HG02938 (cell line): ENCODE results near the gene DPYSL3.

ENCODE experiments used
- ATAC-seq: cut with Tn5 transposase; IDR thresholded peaks from one replicate; pipeline ENCODE4 v1.9.1; 2021; ENCODE audit warnings: mild to moderate bottlenecking, moderate library complexity; ENCODE audit not compliant: unreplicated experiment

DPYSL3 gene

GRCh38 chr5:147515269-147515668 lies 5.4 kb upstream of the DPYSL3 start:
- no peak for ATAC-seq

DNA sequence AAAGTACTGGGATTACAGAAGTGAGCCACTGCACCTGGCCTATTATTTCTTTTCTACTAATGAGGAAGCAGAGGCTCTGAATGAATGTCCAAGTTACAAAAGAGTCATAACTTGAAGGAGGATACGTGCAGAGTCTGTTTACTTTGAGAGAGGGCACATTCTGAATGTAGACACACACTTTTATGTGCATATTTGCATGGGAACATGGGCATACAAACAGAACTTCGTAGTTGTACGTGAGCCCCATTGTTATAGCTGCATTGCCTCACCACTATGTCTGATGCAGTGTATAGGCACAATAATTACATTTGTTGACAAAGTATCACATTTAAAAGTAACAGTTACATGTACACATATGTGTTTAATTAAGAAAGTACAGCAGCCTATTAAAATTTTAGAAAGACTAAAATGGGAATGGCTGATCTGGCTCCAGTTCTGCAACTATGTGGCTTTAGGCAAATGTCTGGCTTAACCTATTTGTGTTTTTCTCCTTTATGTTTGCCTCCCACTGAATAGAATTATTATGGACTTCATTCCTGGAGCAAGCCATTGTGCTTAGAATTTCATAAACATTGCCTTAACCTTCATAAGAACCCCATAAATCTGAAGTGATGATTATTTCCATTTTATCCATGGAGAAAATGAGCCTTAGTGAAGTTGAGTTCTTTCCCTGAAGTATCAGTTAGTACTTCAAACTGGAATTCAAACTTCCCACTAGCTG lies 3.0 kb upstream of the DPYSL3 start:
- ATAC-seq: no peak

DNA sequence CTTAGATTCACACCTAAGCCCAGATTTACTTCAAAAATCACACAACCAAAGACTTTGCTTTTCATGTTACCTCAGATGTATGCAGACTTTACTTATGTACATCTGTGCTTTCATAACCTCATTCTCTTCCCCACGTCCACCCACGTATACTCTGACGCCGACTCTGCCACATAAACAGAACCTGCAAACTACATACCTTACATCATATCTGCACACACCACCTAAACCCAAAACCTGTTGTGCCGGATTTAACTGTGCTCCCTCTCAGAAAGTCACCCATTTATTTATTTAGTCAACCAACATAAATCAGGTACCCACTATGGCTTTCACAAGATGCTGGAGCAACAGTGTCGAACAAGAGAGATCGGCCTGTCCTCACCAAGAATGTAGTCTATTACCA lies 1.0 kb upstream of the DPYSL3 start:
- no peak for ATAC-seq

- no peak for ATAC-seq
Measured at GRCh38 chr5:147509041-147509709, 693 bp downstream of the DPYSL3 start.

DNA sequence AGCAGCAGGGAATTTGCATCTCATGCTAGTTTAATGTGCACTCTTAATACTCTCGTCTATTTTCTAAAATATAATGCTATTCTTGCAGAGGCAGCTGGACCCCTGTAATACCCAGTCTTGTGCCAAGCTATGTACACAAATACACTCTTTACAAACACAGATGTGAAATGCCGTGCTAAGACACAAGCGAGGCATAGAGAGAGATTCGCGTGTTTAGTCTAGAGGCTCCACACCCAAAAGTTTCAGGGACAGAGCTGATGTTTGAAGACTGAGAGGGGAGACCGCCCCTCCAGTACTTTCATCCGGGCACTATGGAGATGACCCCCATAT lies 1.2 kb downstream of the DPYSL3 start:
- no peak for ATAC-seq

DNA sequence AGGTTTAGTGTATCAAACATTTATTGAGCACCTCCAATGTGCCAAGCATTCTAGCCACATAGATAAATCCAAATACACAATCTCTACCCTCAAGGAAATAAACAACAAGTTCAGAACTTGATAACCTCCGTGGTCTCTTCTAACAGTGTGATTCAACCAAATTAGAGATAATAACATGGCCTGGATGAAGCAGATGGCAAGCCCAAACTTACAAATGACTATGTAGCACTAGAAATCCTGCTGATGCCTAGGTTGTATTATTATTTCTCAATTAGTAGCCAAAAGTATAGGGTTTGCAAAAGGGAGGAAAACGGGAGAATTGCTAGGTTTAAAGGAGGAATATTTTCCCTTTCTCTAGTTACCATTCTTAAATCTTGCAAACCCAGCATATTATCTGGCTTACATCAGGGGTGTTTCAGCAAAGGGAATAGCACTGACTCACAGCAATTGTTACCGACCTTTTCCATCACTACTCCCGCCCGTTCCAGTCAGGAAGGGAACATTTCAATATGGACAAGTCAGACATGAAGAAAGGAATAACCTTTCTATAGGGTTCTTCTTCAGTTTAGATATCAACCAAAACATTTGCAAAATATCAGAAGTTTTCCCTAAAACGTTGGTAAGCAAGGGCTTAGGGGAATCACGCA lies 2.3 kb downstream of the DPYSL3 start:
- ATAC-seq: no peak

- no peak for ATAC-seq
Measured at GRCh38 chr5:147504535-147504934, 5.3 kb downstream of the DPYSL3 start.

- ATAC-seq: no peak
Measured at GRCh38 chr5:147504011-147504410, 5.9 kb downstream of the DPYSL3 start.

- no peak for ATAC-seq
Measured at GRCh38 chr5:147490989-147491388, 18.9 kb downstream of the DPYSL3 start.

GRCh38 chr5:147487031-147487750 lies 22.7 kb downstream of the DPYSL3 start:
- ATAC-seq: no peak

- ATAC-seq: no peak
Measured at GRCh38 chr5:147485814-147486213, 24.1 kb downstream of the DPYSL3 start.

GRCh38 chr5:147485046-147485445 lies 24.8 kb downstream of the DPYSL3 start:
- ATAC-seq: no peak

GRCh38 chr5:147484708-147485020 lies 25.2 kb downstream of the DPYSL3 start:
- ATAC-seq: no peak

- no peak for ATAC-seq
Measured at GRCh38 chr5:147483961-147484707, 25.7 kb downstream of the DPYSL3 start.

GRCh38 chr5:147483188-147483790 lies 26.6 kb downstream of the DPYSL3 start:
- ATAC-seq: no peak

DNA sequence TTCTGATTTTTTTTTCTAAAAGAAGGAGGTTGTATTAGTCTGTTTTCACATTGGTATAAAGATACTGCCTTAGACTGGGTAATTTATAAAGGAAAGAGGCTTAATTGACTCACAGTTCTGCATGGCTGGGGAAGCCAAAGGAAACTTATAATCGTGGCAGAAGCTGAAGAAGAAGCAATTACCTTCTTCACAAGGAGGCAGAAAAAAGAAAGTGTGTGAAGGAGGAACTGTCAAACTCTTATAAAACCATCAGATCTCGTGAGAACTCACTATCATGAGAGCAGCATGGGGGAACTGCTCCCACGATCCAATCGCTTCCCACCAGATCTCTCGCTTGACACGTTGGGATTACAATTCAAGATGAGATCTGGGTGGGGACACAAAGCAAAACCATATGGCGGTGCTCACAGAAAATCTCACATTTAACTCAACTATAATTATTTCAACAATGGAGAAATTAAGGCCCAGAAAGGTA lies 27.1 kb downstream of the DPYSL3 start:
- ATAC-seq: no peak

DNA sequence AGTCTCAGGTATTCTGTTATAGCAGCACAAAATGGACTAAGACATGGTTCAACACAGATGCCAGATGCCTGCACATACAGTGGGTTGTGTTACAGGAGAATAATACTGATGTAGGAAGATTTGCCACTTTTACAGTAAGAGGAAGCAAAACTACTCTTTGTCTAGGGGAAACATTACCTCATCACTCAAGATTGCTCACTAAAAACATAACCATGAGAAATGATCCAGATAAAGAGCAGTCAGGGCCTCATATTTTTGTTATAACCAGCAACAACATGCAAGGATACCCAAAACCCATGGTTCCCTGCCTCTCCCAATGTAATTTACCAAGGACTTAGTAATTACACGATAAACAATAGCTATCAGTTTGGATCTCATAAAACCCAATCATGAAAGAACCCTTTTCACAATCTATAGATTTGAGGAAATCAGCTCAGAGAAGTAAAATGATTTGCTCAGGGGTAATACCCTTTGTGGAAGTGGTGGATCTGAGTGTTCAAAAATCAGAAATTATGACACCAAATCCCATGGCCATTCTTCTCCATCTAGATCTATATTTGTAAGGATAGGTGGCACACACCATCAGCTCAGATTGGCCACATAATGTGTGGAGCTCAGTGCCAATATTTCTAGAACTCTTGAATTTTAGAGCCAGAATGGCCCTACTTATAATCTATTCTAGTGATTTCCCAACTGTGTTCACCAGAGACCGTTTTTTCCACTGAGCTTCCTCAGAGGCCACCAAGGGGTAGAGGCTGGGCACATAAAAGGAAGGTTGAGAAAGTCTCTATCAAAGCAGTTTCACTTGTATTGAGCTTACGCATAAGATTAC lies 27.8 kb downstream of the DPYSL3 start:
- peak; percentile 58 for ATAC-seq

- no peak for ATAC-seq
Measured at GRCh38 chr5:147481376-147481775, 28.5 kb downstream of the DPYSL3 start.

GRCh38 chr5:147479949-147480348 lies 29.9 kb downstream of the DPYSL3 start:
- no peak for ATAC-seq

DNA sequence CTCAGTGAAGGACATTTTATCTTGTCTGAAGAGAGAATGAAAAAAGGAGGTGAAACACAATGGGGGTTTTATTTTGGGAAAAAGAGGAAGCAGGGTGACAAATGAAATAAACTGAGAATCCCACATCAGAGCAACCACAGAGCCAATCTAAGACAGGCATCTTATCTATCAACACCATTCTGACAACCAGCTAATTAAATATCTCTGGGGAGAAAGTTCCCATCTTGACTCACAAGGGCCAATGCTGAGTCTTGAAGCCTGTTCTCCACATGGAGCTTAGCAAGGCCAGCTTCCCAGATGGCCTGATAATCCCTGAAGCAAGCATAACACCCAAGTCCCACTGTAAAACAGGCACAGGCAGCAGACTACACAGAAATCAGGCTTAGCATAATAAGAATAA lies 30.4 kb downstream of the DPYSL3 start:
- no peak for ATAC-seq
